ENCODE measurements around the gene IGSF1. TPM values are rescaled to one million over a fixed set of nuclear protein-coding genes. Genes with fewer than 3 reads are reported as not detected.

IGSF1 gene
- total RNA-seq, 4 donors from 2014 or later, result 1.2 to 4.3 (median 3.0) TPM

- 77% methylated on average over 7 of the region's 7 CpGs for WGBS
- Histone ChIP-seq H3K36me3 (no peaks in the 10 kb centered on the region), H3K4me3 (no peak overlapping the region), H3K27me3 (no peaks in the 10 kb centered on the region), H3K4me1 (no peaks in the 10 kb centered on the region), H3K27ac (replicated peaks in 1 of 4) (no peak overlapping the region), H3K9me3 (no peaks in the 10 kb centered on the region)
- TF ChIP-seq POLR2A (IDR thresholded peaks at IDR 0.05; ENCODE audit: low read depth), result no peak
- TF ChIP-seq EP300 (IDR thresholded peaks at IDR 0.05), result no peak
- TF ChIP-seq CTCF (IDR thresholded peaks at IDR 0.05), result no peak
- no peak for TF ChIP-seq POLR2AphosphoS5 (IDR thresholded peaks at IDR 0.05)
- no peak for DNase-seq (ENCODE audit: extremely low spot score)
- intact Hi-C loops (cut with DNase I), result no loop called here
Measured at GRCh38 chrX:131264665-131265064, 24.4 kb downstream of the IGSF1 start.

GRCh38 chrX:131264053-131264452 lies 25.1 kb downstream of the IGSF1 start:
- 45% methylated on average over 2 of the region's 2 CpGs for WGBS
- no peak overlapping the region for H3K4me3 ChIP-seq
- no peak for TF ChIP-seq POLR2AphosphoS5 (IDR thresholded peaks at IDR 0.05)
- no peak for TF ChIP-seq EP300 (IDR thresholded peaks at IDR 0.05)
- no peak for TF ChIP-seq POLR2A (IDR thresholded peaks at IDR 0.05; ENCODE audit: low read depth)
- TF ChIP-seq CTCF (IDR thresholded peaks at IDR 0.05), result no peak
- no peaks in the 10 kb centered on the region for H3K9me3 ChIP-seq
- intact Hi-C loops (cut with DNase I), result no loop called here
- H3K27ac ChIP-seq (replicated peaks in 1 of 4), result no peak overlapping the region
- H3K36me3 ChIP-seq, result no peaks in the 10 kb centered on the region
- no peaks in the 10 kb centered on the region for H3K4me1 ChIP-seq
- DNase-seq (ENCODE audit: extremely low spot score), result no peak
- H3K27me3 ChIP-seq, result no peaks in the 10 kb centered on the region

- intact Hi-C loops (cut with DNase I), result no loop called here
- Histone ChIP-seq H3K4me1 (no peaks in the 10 kb centered on the region), H3K4me3 (no peak overlapping the region), H3K27me3 (no peaks in the 10 kb centered on the region), H3K36me3 (no peaks in the 10 kb centered on the region), H3K27ac (replicated peaks in 1 of 4) (no peak overlapping the region), H3K9me3 (no peaks in the 10 kb centered on the region)
- no peak for DNase-seq (ENCODE audit: extremely low spot score)
- TF ChIP-seq POLR2A (IDR thresholded peaks at IDR 0.05; ENCODE audit: low read depth) (no peak), EP300 (IDR thresholded peaks at IDR 0.05) (no peak), POLR2AphosphoS5 (IDR thresholded peaks at IDR 0.05) (no peak), CTCF (IDR thresholded peaks at IDR 0.05) (no peak)
- 51% methylated on average over 13 of the region's 13 CpGs for WGBS
Measured at GRCh38 chrX:131262738-131263679, 26.1 kb downstream of the IGSF1 start.

GRCh38 chrX:131262200-131262599 lies 26.9 kb downstream of the IGSF1 start:
- no peak for DNase-seq (ENCODE audit: extremely low spot score)
- Histone ChIP-seq H3K27ac (replicated peaks in 1 of 4) (no peak overlapping the region), H3K9me3 (no peaks in the 10 kb centered on the region), H3K4me1 (no peaks in the 10 kb centered on the region), H3K36me3 (no peaks in the 10 kb centered on the region), H3K4me3 (no peak overlapping the region), H3K27me3 (no peaks in the 10 kb centered on the region)
- intact Hi-C loops (cut with DNase I), result no loop called here
- TF ChIP-seq POLR2AphosphoS5 (IDR thresholded peaks at IDR 0.05), result no peak
- no peak for TF ChIP-seq EP300 (IDR thresholded peaks at IDR 0.05)
- TF ChIP-seq CTCF (IDR thresholded peaks at IDR 0.05), result no peak
- TF ChIP-seq POLR2A (IDR thresholded peaks at IDR 0.05; ENCODE audit: low read depth), result no peak

All from esophagus muscularis mucosa (tissue), 4 donors.